Adrenal gland (tissue), 5 donors: ENCODE data around the gene ZNF518A.

ENCODE experiments used
- CTCF ChIP-seq, 6 experiments: fragments of 450-650 bp in 4 of 6; fragments of 200-600 bp in 2 of 6; sonication (generic) in 1 of 6; IDR thresholded peaks; 1 replicate in 5 of 6; 2 replicates in 1 of 6; pipeline versions ENCODE4 v1.5.1 to v1.8.0; 2016 to 2021; ENCODE audit warnings: antibody characterized with exemption in 6 of 6, mild to moderate bottlenecking in 2 of 6, moderate library complexity in 1 of 6
- POLR2A ChIP-seq, 2 donors: fragments of 450-650 bp; IDR thresholded peaks; one replicate each; pipeline ENCODE4 v1.6.1; 2017; ENCODE audit warnings: antibody characterized with exemption in 2 of 2, mild to moderate bottlenecking in 2 of 2, moderate library complexity in 1 of 2
- donor health status: DM: no; HTN: no; CAD: no.

GRCh38 chr10:96172666-96173065 is 42.6 kb downstream of the ZNF518A start:
- TF ChIP-seq CTCF (IDR thresholded peaks at IDR 0.05): no peak
- no peak for TF ChIP-seq POLR2A (IDR thresholded peaks at IDR 0.05)
